ENCODE data around the gene SNAI1.

The SNAI1 gene

DNA sequence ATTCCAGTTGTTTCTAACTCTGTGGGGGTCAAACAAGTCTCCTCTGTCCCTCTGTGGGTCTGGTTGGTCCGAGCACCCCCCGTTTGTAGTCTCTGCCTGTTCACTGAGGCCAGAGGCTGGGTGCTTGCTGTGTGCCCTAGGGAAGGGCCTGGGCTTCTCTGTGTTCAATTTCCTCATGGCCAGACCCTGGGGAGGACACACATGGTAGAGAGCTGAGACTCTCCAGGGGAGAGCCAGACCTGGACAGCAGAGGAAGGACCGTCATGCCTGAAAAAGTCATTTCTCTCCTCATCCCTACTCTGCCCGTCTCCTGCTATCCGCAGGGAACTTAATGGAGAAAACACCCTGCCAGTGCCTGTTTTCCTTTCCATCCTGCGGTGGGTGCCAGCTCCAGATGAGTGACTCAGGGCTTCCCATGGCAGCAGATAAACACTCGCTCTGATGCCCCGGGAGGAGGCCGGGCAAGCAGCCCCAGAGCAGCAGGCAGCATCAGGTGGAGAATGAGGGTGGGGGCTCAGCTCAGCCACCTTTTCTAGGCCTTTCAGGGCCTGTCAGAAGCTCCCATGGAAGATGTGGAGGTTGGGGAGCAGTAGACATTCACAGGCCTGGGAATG lies 51.9 kb downstream of the SNAI1 start:
- no peak for DNase-seq (ENCODE audit: low read depth in 2 of 3, low spot score in 1 of 3)

GRCh38 chr20:50036703-50037102 lies 53.9 kb downstream of the SNAI1 start:
- DNase-seq (ENCODE audit: low read depth in 2 of 3, low spot score in 1 of 3) = no peak

DNA sequence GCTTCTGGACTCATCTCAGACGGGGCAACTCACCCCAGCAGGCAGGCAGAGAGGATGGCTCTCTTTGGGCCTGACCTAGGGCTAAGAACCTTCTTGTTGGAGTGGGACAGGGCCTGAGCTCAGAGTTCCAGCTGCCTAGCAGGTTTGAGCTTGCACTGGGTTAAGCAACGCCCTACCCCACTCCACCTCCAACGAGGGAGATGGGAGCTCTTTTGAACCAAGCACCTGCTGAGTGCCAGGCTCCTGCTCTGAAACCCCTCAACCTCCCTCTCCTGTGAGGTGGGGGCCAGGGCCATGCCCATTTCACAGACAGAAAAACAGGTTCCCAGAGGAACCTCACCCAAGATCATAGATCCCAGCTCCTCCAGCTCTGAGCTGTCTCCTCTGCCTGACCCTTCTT lies 54.3 kb downstream of the SNAI1 start:
- DNase-seq (ENCODE audit: low read depth in 2 of 3, low spot score in 1 of 3) = no peak

- no peak for DNase-seq (ENCODE audit: low read depth in 2 of 3, low spot score in 1 of 3)
Measured at GRCh38 chr20:50037575-50037974, 54.8 kb downstream of the SNAI1 start.

DNA sequence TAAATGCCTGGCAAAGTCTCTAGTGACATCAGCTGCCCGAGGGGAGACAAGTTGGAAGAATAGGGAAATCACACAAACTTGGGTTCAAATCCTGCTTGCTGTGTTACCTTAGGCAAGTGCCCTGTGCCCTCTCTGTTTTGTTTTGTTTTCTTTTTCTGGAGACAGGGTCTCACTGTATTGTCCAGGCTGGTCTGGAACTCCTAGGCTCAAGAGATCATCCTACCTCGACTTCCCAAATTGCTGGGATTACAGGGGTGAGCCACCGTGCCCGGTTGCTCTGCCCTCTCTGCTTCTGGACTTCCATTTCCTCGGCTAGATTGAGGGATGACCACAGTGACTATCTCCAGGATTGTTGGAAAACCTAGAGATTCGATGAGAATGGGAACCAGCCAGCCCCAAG lies 55.4 kb downstream of the SNAI1 start:
- DNase-seq (ENCODE audit: low read depth in 2 of 3, low spot score in 1 of 3) = no peak
